Suprapubic skin (tissue), 4 donors: ENCODE results near the gene SIRT5. TPM values are rescaled to one million over a fixed set of nuclear protein-coding genes. Genes with fewer than 3 reads are reported as not detected.

Experiments used
- DNase-seq, 2 donors: peaks; one replicate each; pipeline ENCODE4 v3.0.0-alpha.2; 2019; ENCODE audit warnings: low spot score in 2 of 2
- H3K27ac ChIP-seq: fragments of 200-600 bp; sonication (generic); one replicate; pipeline ENCODE4 v1.5.1; 2019
- H3K27me3 ChIP-seq: fragments of 200-600 bp; sonication (generic); one replicate; pipeline ENCODE4 v1.5.1; 2019
- H3K36me3 ChIP-seq: fragments of 200-600 bp; sonication (generic); one replicate; pipeline ENCODE4 v1.5.1; 2019
- H3K4me1 ChIP-seq: fragments of 200-600 bp; sonication (generic); one replicate; pipeline ENCODE4 v1.5.1; 2019
- H3K4me3 ChIP-seq: fragments of 200-600 bp; sonication (generic); one replicate; pipeline ENCODE4 v1.5.1; 2019; ENCODE audit warnings: mild to moderate bottlenecking
- H3K9me3 ChIP-seq: fragments of 200-600 bp; sonication (generic); one replicate; pipeline ENCODE4 v1.5.1; 2019
- EP300 ChIP-seq: sonication (generic); formaldehyde crosslinking; IDR thresholded peaks from one replicate; pipeline ENCODE4 v1.6.1; 2017; ENCODE audit warnings: antibody characterized with exemption
- POLR2A ChIP-seq, 2 donors: fragments of 450-650 bp; IDR thresholded peaks; one replicate each; pipeline ENCODE4 v1.6.1; 2017; ENCODE audit warnings: antibody characterized with exemption in 2 of 2, mild to moderate bottlenecking in 2 of 2, moderate library complexity in 2 of 2
- POLR2AphosphoS5 ChIP-seq, 3 donors: sonication (generic); formaldehyde crosslinking; IDR thresholded peaks; one replicate each; pipeline ENCODE4 v1.6.1; 2017; ENCODE audit warnings: antibody characterized with exemption in 3 of 3
- WGBS: methylation state at CpG from one replicate; pipeline ENCODE4 v1.1.5; 2018; 5-methylcytosine and 5-hydroxymethylcytosine counted together
- total RNA-seq, 4 donors: library from RNA; depleted of rRNA; stranded (reverse); fragments of >200 nt; gene quantifications; one replicate each; pipeline ENCODE4 v1.1.0, GENCODE V29; 2016
- TF ChIP-seq, protein P1 (sequence below), 2 donors: fragments of 200-600 bp in 1 of 2; fragments of 450-650 bp in 1 of 2; sonication (generic) in 1 of 2; IDR thresholded peaks; one replicate each; pipeline ENCODE4 v1.5.1; 2016 to 2019; ENCODE audit warnings: antibody characterized with exemption in 2 of 2, mild to moderate bottlenecking in 1 of 2, moderate library complexity in 1 of 2

Gene SIRT5
- total RNA-seq, 4 donors from 2014 or later = 5.7 to 17.8 (median 8.7) TPM

DNA sequence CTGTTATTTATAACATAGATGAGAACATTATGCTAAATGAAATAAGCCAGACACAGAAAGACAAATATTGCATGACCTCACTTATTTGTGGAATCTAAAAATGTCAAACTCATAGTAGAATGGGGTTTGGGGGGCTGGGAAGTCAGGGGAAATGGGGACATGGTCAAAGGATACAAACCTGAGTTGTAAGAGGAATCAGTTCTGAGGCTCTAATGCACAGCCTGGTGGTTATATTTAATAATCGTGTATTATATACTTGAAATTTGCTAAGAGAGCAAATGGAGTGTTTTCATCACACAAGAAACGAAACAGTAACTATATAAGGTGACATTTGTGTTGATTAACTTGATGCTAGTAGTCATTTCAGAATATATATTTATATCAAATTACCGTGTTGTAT lies 46.2 kb upstream of the SIRT5 start:
- WGBS = 75% methylated on average over 3 of the region's 3 CpGs
- H3K9me3 ChIP-seq = no peaks in the 10 kb centered on the region
- TF ChIP-seq POLR2AphosphoS5 (IDR thresholded peaks at IDR 0.05) = no peak
- TF ChIP-seq EP300 = no peak
- TF ChIP-seq POLR2A (IDR thresholded peaks at IDR 0.05) = no peak
- TF ChIP-seq, protein P1, sequence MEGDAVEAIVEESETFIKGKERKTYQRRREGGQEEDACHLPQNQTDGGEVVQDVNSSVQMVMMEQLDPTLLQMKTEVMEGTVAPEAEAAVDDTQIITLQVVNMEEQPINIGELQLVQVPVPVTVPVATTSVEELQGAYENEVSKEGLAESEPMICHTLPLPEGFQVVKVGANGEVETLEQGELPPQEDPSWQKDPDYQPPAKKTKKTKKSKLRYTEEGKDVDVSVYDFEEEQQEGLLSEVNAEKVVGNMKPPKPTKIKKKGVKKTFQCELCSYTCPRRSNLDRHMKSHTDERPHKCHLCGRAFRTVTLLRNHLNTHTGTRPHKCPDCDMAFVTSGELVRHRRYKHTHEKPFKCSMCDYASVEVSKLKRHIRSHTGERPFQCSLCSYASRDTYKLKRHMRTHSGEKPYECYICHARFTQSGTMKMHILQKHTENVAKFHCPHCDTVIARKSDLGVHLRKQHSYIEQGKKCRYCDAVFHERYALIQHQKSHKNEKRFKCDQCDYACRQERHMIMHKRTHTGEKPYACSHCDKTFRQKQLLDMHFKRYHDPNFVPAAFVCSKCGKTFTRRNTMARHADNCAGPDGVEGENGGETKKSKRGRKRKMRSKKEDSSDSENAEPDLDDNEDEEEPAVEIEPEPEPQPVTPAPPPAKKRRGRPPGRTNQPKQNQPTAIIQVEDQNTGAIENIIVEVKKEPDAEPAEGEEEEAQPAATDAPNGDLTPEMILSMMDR (IDR thresholded peaks at IDR 0.05) = no peak
- DNase-seq = no peak
- H3K27me3 ChIP-seq = no peaks in the 10 kb centered on the region
- H3K4me1 ChIP-seq = peaks cover 12% of the 10 kb centered on the region
- no peaks in the 10 kb centered on the region for H3K36me3 ChIP-seq
- no peak overlapping the region for H3K27ac ChIP-seq
- no peak overlapping the region for H3K4me3 ChIP-seq

DNA sequence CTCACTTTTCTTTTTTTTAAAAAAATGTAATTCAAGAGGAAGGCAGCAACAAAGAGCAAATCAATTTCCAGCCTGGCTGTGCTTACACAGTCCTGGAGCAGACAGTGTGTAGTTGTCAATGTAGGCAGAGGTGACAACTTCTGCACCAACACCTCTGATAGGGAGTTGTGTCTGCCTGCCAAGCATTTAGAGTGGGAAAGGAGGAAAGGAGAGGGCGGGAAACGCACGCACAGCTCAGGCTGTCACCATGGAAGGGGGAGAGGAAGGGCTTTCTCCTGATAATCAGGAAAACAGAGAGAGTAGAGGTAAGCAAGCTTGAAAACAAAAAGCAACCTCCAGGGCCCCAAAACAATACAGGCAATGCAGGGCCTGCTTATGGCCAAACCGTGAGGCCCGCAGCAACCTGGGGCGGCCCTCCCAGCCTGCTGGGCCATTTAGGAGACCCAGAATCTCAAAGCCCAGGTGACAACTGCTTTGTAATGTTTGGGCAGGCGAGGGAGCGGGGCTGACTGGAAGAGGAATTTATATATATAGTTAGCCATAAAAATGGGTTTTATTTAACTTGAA lies 45.5 kb upstream of the SIRT5 start:
- no peak for DNase-seq
- Histone ChIP-seq H3K4me1 (peaks cover 10% of the 10 kb centered on the region), H3K9me3 (no peaks in the 10 kb centered on the region), H3K27me3 (no peaks in the 10 kb centered on the region), H3K27ac (no peak overlapping the region), H3K36me3 (no peaks in the 10 kb centered on the region), H3K4me3 (no peak overlapping the region)
- 79% methylated on average over 8 of the region's 8 CpGs for WGBS
- no peak for TF ChIP-seq POLR2AphosphoS5 (IDR thresholded peaks at IDR 0.05)
- TF ChIP-seq POLR2A (IDR thresholded peaks at IDR 0.05) = no peak
- TF ChIP-seq, protein P1 (IDR thresholded peaks at IDR 0.05) = no peak
- TF ChIP-seq EP300 = no peak

DNA sequence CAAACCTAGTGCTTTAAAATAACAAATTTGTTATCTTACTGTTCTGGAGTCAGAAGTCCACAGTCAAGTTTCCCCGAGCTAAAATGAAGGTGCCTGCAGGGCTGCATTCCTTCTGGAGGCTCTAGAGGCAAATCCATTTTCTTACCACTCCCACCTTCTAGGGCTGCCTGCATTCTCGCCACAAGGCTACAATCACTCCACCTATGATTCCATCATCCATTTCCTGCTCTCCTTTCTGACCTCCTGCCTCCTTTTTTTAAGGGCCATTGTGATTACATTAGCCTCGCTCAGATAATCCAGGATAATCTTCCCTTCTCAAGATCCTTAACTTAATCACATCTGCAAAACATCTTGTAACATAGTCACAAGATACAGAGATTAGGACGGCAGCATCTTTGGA lies 42.4 kb upstream of the SIRT5 start:
- no peak for DNase-seq
- Histone ChIP-seq H3K36me3 (no peaks in the 10 kb centered on the region), H3K27me3 (no peaks in the 10 kb centered on the region), H3K4me1 (peaks cover 3% of the 10 kb centered on the region), H3K9me3 (no peaks in the 10 kb centered on the region), H3K4me3 (no peak overlapping the region), H3K27ac (no peak overlapping the region)
- WGBS = 73% methylated on average over 4 of the region's 4 CpGs
- TF ChIP-seq EP300 (no peak), POLR2AphosphoS5 (IDR thresholded peaks at IDR 0.05) (no peak), POLR2A (IDR thresholded peaks at IDR 0.05) (no peak)
- TF ChIP-seq, protein P1 (IDR thresholded peaks at IDR 0.05) = no peak

DNA sequence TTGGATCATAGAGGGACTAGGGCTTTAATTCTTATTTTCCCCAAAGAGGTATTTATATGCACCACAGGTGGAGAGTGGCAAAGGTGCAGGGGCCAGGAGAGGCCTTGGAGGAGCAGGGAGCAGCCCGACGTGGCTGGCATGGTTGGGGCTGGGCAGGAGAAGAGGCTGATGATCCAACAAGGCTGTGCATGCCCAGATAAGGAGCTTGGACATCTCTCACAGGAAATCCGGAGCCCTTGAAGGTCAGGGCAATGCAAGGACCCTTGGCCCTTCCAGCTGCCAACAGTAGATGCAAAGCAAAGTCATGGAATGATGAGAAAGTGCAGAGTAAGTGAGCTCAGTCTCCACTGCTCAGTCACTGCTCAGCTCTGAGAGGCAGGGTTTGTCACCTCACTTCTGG lies 39.9 kb upstream of the SIRT5 start:
- TF ChIP-seq POLR2AphosphoS5 (IDR thresholded peaks at IDR 0.05) = no peak
- no peak for TF ChIP-seq POLR2A (IDR thresholded peaks at IDR 0.05)
- TF ChIP-seq, protein P1 (IDR thresholded peaks at IDR 0.05) = no peak
- no peak for TF ChIP-seq EP300
- H3K4me3 ChIP-seq = no peak overlapping the region
- no peaks in the 10 kb centered on the region for H3K4me1 ChIP-seq
- DNase-seq = no peak
- H3K27me3 ChIP-seq = no peaks in the 10 kb centered on the region
- H3K9me3 ChIP-seq = no peaks in the 10 kb centered on the region
- WGBS = 79% methylated on average over 3 of the region's 3 CpGs
- H3K36me3 ChIP-seq = no peaks in the 10 kb centered on the region
- H3K27ac ChIP-seq = no peak overlapping the region

DNA sequence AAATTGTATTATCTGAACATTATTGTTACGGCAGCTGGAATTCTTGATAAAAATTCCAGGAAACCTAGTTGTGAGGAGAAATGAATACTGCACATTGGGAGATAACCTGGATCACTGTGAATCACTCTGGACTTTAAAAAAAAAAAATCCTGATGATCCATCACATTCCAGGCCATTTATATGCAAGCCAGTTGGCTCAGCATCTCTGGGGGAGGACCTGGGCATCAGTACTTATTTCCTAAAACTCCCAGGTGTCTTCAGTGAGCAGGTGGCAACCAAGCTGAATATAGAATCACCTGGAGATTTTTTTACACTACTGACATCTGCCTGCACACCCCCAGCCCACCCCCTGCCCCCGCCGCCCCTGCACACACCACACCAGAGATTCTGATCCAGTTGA lies 39.1 kb upstream of the SIRT5 start:
- WGBS = 94% methylated on average over 3 of the region's 3 CpGs
- no peaks in the 10 kb centered on the region for H3K4me1 ChIP-seq
- DNase-seq = no peak
- TF ChIP-seq, protein P1 (IDR thresholded peaks at IDR 0.05) = no peak
- TF ChIP-seq POLR2AphosphoS5 (IDR thresholded peaks at IDR 0.05) (no peak), EP300 (no peak), POLR2A (IDR thresholded peaks at IDR 0.05) (no peak)
- H3K36me3 ChIP-seq = no peaks in the 10 kb centered on the region
- H3K9me3 ChIP-seq = no peaks in the 10 kb centered on the region
- H3K27me3 ChIP-seq = no peaks in the 10 kb centered on the region
- H3K4me3 ChIP-seq = no peak overlapping the region
- no peak overlapping the region for H3K27ac ChIP-seq
